Right lobe of liver (tissue), 6 donors: Measurements from ENCODE around the gene KLHL14. TPM values are rescaled to one million over a fixed set of nuclear protein-coding genes. Genes with fewer than 3 reads are reported as not detected.

Experiments
- ATAC-seq, 4 donors: fragments of 200-7000 bp; cut with Tn5 transposase; one replicate each; pipeline ENCODE4 v1.9.1; 2020; ENCODE audit warnings: mild to moderate bottlenecking in 4 of 4, moderate library complexity in 4 of 4
- DNase-seq, 3 donors: peaks; one replicate each; pipeline ENCODE4 v3.0.0-alpha.2; 2020
- H3K27ac ChIP-seq, 3 donors: fragments of 200-600 bp; one replicate each; pipeline ENCODE4 v1.8.0; 2022
- H3K27me3 ChIP-seq, 2 donors: fragments of 200-600 bp; one replicate each; pipeline ENCODE4 v1.8.0; 2022
- H3K36me3 ChIP-seq, 4 donors: fragments of 200-600 bp; sonication (generic) in 1 of 4; one replicate each; pipeline versions ENCODE4 v1.5.1 to v1.8.0; 2017 to 2022; ENCODE audit warnings: control low read depth in 1 of 4
- H3K4me1 ChIP-seq, 4 donors: fragments of 200-600 bp; sonication (generic) in 1 of 4; one replicate each; pipeline versions ENCODE4 v1.5.1 to v1.8.0; 2017 to 2022; ENCODE audit warnings: control low read depth in 1 of 4
- H3K4me3 ChIP-seq, 3 donors: fragments of 200-600 bp; one replicate each; pipeline ENCODE4 v1.8.0; 2022
- H3K9me3 ChIP-seq, 4 donors: fragments of 200-600 bp; sonication (generic) in 1 of 4; one replicate each; pipeline versions ENCODE4 v1.5.1 to v1.8.0; 2017 to 2022; ENCODE audit warnings: control low read depth in 1 of 4
- POLR2A ChIP-seq: fragments of 450-650 bp; IDR thresholded peaks from one replicate; pipeline ENCODE4 v1.6.1; 2017; ENCODE audit warnings: antibody characterized with exemption, mild to moderate bottlenecking
- WGBS: methylation state at CpG from one replicate; pipeline ENCODE4 v1.1.6; 2018; ENCODE audit warnings: low coverage, low lambda C conversion rate; ENCODE audit not compliant: insufficient coverage; ENCODE audit errors: missing lambda C conversion rate; 5-methylcytosine and 5-hydroxymethylcytosine counted together
- intact Hi-C, 2 donors: fragments of 100-400 bp; cut with DNase I; formaldehyde crosslinking; loops; one replicate each; pipeline versions ENCODE4 v1.11.2 to v1.14.1; 2022
- total RNA-seq, 6 experiments: library from RNA; depleted of rRNA in 2 of 6; stranded (reverse); fragments of >200 nt in 2 of 6; fragmentation: NEBNext Ultra II Directional in 3 of 6; extraction: Animal tissue kit (Norgen Biotek cat#: 25700) in 3 of 6; gene quantifications; one replicate each; pipeline versions ENCODE4 v1.1.0 to v1.2.4, GENCODE V29; 2016 to 2023
- TF ChIP-seq, protein P1 (sequence below), 4 donors: fragments of 200-600 bp in 3 of 4; fragments of 450-650 bp in 1 of 4; IDR thresholded peaks; one replicate each; pipeline versions ENCODE4 v1.5.1 to v1.8.0; 2016 to 2022; ENCODE audit warnings: antibody characterized with exemption in 4 of 4, mild to moderate bottlenecking in 2 of 4
- donor health status: DM: no; HTN: yes; CAD: no.
- donor health status: DM: no; HTN: no; CAD: no.
- donor health status: DM: no; HTN: no; CAD: no.
- donor health status: DM: no; HTN: yes; CAD: no.
- donor health status: DM: no; HTN: yes; CAD: no.

KLHL14 gene
- total RNA-seq, 6 experiments from 2014 or later = 0.09 to 0.24 TPM; not detected in 4

DNA sequence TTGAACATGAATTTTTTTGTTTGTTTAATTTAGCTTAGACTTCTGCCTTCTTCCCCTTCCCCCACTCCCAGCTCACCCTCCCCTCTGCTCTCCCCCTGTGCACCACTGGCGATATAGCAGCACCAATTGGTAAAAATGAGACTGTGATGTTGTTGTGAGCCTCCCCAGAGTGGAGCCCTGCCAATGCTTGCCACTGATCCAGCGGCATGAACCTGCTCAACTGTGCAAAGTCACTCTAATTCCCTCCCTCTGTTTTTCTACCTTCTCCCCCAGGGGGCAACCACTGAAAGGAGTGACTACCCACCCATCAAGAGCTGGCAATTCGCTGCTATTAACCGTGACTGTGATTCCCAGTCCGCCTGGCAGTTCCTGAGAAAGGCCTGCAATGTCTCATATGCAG lies 30.2 kb downstream of the KLHL14 start:
- H3K4me3 ChIP-seq = no peak overlapping the region
- intact Hi-C loops = no loop called here
- 43% methylated on average over 3 of the region's 5 CpGs for WGBS
- no peaks in the 10 kb centered on the region for H3K36me3 ChIP-seq
- no peak for ATAC-seq
- TF ChIP-seq POLR2A = no peak
- TF ChIP-seq, protein P1, sequence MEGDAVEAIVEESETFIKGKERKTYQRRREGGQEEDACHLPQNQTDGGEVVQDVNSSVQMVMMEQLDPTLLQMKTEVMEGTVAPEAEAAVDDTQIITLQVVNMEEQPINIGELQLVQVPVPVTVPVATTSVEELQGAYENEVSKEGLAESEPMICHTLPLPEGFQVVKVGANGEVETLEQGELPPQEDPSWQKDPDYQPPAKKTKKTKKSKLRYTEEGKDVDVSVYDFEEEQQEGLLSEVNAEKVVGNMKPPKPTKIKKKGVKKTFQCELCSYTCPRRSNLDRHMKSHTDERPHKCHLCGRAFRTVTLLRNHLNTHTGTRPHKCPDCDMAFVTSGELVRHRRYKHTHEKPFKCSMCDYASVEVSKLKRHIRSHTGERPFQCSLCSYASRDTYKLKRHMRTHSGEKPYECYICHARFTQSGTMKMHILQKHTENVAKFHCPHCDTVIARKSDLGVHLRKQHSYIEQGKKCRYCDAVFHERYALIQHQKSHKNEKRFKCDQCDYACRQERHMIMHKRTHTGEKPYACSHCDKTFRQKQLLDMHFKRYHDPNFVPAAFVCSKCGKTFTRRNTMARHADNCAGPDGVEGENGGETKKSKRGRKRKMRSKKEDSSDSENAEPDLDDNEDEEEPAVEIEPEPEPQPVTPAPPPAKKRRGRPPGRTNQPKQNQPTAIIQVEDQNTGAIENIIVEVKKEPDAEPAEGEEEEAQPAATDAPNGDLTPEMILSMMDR (IDR thresholded peaks at IDR 0.05) = no peak
- no peaks in the 10 kb centered on the region for H3K27me3 ChIP-seq
- no peaks in the 10 kb centered on the region for H3K9me3 ChIP-seq
- H3K27ac ChIP-seq = no peak overlapping the region
- DNase-seq = no peak
- no peaks in the 10 kb centered on the region for H3K4me1 ChIP-seq

DNA sequence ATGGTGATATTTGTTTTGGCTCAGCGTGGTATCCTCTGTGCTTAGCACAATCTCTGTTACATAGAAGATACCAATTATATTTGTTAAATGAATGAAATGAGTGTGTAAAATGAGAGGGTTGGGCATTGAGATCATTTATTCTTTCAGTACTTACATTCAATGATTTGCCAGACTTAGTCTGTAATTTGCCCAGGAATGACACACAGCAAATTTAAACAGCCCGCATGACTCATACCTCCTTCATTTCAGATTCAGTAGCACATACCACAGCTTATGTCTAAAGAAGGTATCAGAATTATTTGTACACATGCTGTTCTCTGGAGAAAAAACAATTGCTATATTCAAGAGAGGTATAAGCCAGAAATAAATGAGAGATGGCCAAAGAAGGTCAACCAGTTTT lies 37.0 kb downstream of the KLHL14 start:
- intact Hi-C loops = no loop called here
- no peak for DNase-seq
- TF ChIP-seq, protein P1 (IDR thresholded peaks at IDR 0.05) = no peak
- no peak for TF ChIP-seq POLR2A
- WGBS = 66% methylated on average over 2 of the region's 2 CpGs
- H3K36me3 ChIP-seq = no peaks in the 10 kb centered on the region
- H3K27me3 ChIP-seq = no peaks in the 10 kb centered on the region
- H3K4me1 ChIP-seq = no peaks in the 10 kb centered on the region
- no peaks in the 10 kb centered on the region for H3K9me3 ChIP-seq
- no peak overlapping the region for H3K4me3 ChIP-seq
- no peak for ATAC-seq
- no peak overlapping the region for H3K27ac ChIP-seq

DNA sequence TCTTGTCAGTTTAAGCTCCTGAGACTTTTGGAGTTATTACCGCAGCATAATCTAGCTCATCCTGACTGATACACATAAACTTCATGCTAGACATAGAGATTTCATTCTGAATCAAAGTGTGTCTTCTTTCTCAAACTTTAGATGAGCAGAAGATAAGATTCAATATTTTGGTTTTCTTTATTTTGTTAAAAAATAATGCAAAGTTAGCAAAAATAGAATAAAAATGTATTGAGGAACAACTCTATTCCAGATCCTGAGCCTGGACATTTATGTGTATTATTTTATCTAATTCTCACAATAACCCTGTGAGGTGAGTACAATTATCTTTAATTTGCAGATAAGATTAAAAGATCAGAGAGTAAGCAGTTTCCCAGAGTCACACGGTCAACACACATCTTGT lies 38.4 kb downstream of the KLHL14 start:
- no peak for DNase-seq
- Histone ChIP-seq H3K27ac (no peak overlapping the region), H3K9me3 (no peaks in the 10 kb centered on the region), H3K27me3 (no peaks in the 10 kb centered on the region), H3K36me3 (no peaks in the 10 kb centered on the region), H3K4me3 (no peak overlapping the region), H3K4me1 (no peaks in the 10 kb centered on the region)
- no peak for ATAC-seq
- intact Hi-C loops = no loop called here
- no peak for TF ChIP-seq POLR2A
- TF ChIP-seq, protein P1 (IDR thresholded peaks at IDR 0.05) = no peak
- WGBS = 63% methylated on average over 2 of the region's 2 CpGs

DNA sequence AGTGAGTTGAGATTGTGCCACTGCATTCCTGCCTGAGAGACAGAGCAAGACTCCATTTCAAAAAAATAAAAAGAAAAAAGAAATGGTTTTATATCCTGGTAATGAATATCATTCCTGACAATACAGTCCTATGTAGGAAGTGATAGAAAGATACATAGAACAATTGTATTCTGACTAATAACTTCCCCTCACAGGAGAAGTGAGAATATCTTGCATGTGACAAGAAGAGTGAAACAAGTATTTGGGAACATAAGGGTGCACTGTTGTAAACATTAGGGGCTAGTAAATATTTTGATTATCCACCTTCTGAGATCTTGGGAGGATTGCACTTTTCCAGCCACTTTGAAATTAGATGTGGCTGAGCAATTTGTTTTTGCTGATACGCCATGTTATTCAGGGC lies 40.7 kb downstream of the KLHL14 start:
- no peaks in the 10 kb centered on the region for H3K4me1 ChIP-seq
- H3K27me3 ChIP-seq = no peaks in the 10 kb centered on the region
- H3K4me3 ChIP-seq = no peak overlapping the region
- no peaks in the 10 kb centered on the region for H3K36me3 ChIP-seq
- WGBS = 91% methylated on average over 1 of the region's 1 CpG
- no peaks in the 10 kb centered on the region for H3K9me3 ChIP-seq
- ATAC-seq = no peak
- no peak for DNase-seq
- intact Hi-C loops = no loop called here
- TF ChIP-seq POLR2A = no peak
- TF ChIP-seq, protein P1 (IDR thresholded peaks at IDR 0.05) = no peak
- H3K27ac ChIP-seq = no peak overlapping the region

DNA sequence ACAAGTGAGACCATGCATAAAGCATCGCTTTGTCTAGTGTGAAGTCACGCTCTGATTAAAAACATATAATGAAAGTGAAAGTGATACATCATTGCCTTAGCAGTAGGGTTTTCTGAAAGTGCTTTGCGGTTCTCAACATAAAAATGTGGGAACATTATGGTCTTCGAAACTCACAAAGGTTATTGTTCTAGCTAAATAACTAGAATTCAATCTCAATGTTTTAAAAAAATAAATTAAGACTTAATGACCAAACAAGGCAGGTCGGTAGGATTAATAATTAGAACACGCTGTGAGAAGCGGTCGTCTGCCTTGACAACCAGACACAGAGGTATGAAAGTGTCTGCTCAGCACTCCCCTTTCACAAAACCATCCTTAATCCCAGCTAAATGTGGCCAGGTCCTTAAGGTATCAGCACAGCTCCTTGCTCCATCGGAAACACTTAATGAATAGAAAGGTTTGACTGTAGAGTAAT lies 42.2 kb downstream of the KLHL14 start:
- Histone ChIP-seq H3K27ac (no peak overlapping the region), H3K27me3 (no peaks in the 10 kb centered on the region), H3K9me3 (no peaks in the 10 kb centered on the region), H3K4me1 (no peaks in the 10 kb centered on the region), H3K36me3 (no peaks in the 10 kb centered on the region), H3K4me3 (peak overlapping the region; percentile 6 to 20 (median 14))
- ATAC-seq (peak; percentile 38 to 62 (median 50)), DNase-seq (no peak)
- intact Hi-C loops = no loop called here
- WGBS = 61% methylated on average over 9 of the region's 9 CpGs
- no peak for TF ChIP-seq POLR2A
- TF ChIP-seq, protein P1 (IDR thresholded peaks at IDR 0.05) = no peak
